Panc1 (cell line): ENCODE data around the gene KAZN. TPM values are rescaled to one million over a fixed set of nuclear protein-coding genes. Genes with fewer than 3 reads are reported as not detected.
A peak's percentile ranks its signal among the peaks of the same experiment; 100 is the strongest.

Experiments used
- ATAC-seq: fragments of 200-7000 bp; cut with Tn5 transposase; 2 replicates; pipeline ENCODE4 v1.9.1; 2020; ENCODE audit warnings: mild to moderate bottlenecking, moderate library complexity
- BruUV-seq: library from RNA; stranded (reverse); fragments of 400-500 nt; replicated peaks from 2 replicates; lab custom pipeline; 2021; lab: Mats Ljungman, UMichigan
- CTCF ChIA-PET: fragments of 300-600 bp; sonication (Branson Sonifier 250); formaldehyde crosslinking; loops from one replicate; lab custom pipeline; 2022; ENCODE audit warnings: antibody characterized with exemption; lab: Charles Lee
- POLR2A ChIA-PET: fragments of 300-600 bp; sonication (Branson Sonifier 250); formaldehyde crosslinking; loops from one replicate; lab custom pipeline; 2022; ENCODE audit warnings: antibody characterized with exemption; lab: Charles Lee
- DNase-seq: peaks from one replicate; pipeline ENCODE4 v3.0.0-alpha.2; 2010; ENCODE audit warnings: low read depth, low spot score
- H3K27ac ChIP-seq: 2 replicates; pipeline ENCODE4 v1.5.1; 2011; ENCODE audit warnings: mild to moderate bottlenecking, low read length, inconsistent platforms
- H3K27me3 ChIP-seq: fragments of 200-500 bp; sonication (Bioruptor generic); 2 replicates; pipeline ENCODE4 v1.6.0; 2014; ENCODE audit warnings: low read length, inconsistent platforms; ENCODE audit not compliant: control insufficient read depth, insufficient read depth
- H3K36me3 ChIP-seq: fragments of 200-500 bp; sonication (Bioruptor generic); 2 replicates; pipeline ENCODE4 v1.5.1; 2014; ENCODE audit warnings: inconsistent platforms, mild to moderate bottlenecking, low read length, moderate library complexity; ENCODE audit not compliant: control insufficient read depth, insufficient read depth
- H3K4me1 ChIP-seq: 2 replicates; pipeline ENCODE4 v1.5.1; 2011; ENCODE audit warnings: inconsistent platforms, mild to moderate bottlenecking, low read length, moderate library complexity; ENCODE audit not compliant: control insufficient read depth, insufficient read depth
- H3K4me3 ChIP-seq, 2 experiments: 2 replicates each; pipeline ENCODE4 v1.5.1; 2011 to 2012; ENCODE audit warnings: low read depth in 2 of 2, low read length in 2 of 2, mild to moderate bottlenecking in 2 of 2, inconsistent platforms in 1 of 2, moderate library complexity in 1 of 2
- H3K9me3 ChIP-seq: fragments of 200-500 bp; sonication (Bioruptor generic); 2 replicates; pipeline ENCODE4 v1.5.1; 2014; ENCODE audit warnings: low read depth, mild to moderate bottlenecking, inconsistent platforms, low read length, moderate library complexity; ENCODE audit not compliant: control insufficient read depth, insufficient read depth
- CTCF ChIP-seq: fragments of 450-650 bp; IDR thresholded peaks from 2 replicates; pipeline ENCODE4 v1.5.1; 2017; ENCODE audit warnings: mild to moderate bottlenecking
- POLR2AphosphoS5 ChIP-seq: IDR thresholded peaks from 2 replicates; pipeline ENCODE4 v1.6.1; 2012; ENCODE audit warnings: mild to moderate bottlenecking, low read depth, low read length, moderate library complexity
- REST ChIP-seq, 2 experiments: IDR thresholded peaks; 2 replicates each; pipeline ENCODE4 v1.6.1; 2011 to 2012; ENCODE audit warnings: low read depth in 2 of 2, control low read depth in 1 of 2, low read length in 1 of 2, mild to moderate bottlenecking in 1 of 2, moderate library complexity in 1 of 2; ENCODE audit not compliant: insufficient read depth in 1 of 2
- SIN3A ChIP-seq: IDR thresholded peaks from 2 replicates; pipeline ENCODE4 v1.6.1; 2012; ENCODE audit warnings: low read depth, mild to moderate bottlenecking, low read length, moderate library complexity, borderline replicate concordance; ENCODE audit not compliant: insufficient read depth
- TCF7L2 ChIP-seq: IDR thresholded peaks from 2 replicates; pipeline ENCODE4 v1.6.1; 2011; ENCODE audit warnings: mild to moderate bottlenecking, low read depth, low read length, inconsistent platforms
- in situ Hi-C: cut with HindIII; loops from 2 replicates; pipeline ENCODE4 v1.10.0; 2016; ENCODE audit warnings: low sequenced_read_pairs, low pct_unique_long_range_greater_than_20kb
- intact Hi-C: fragments of 100-400 bp; cut with micrococcal nuclease; formaldehyde crosslinking; loops from one replicate; pipeline ENCODE4 v1.10.0; 2022; ENCODE audit not compliant: unreplicated experiment
- total RNA-seq: library from RNA; stranded (reverse); gene quantifications from one replicate; pipeline ENCODE4 v1.2.1, GENCODE V29; 2021; ENCODE audit not compliant: unreplicated experiment

The KAZN gene
- total RNA-seq, 1 experiment from 2014 or later, result 6.6 TPM

GRCh38 chr1:15137809-15138208, 539.3 kb downstream of the KAZN start:
- H3K4me3 ChIP-seq, result no peak overlapping the region
- ChIA-PET POLR2A (no interaction called here), CTCF (no interaction called here)
- no peaks in the 10 kb centered on the region for H3K4me1 ChIP-seq
- BruUV-seq, result no TSS peak
- ATAC-seq, result no peak
- intact Hi-C loops (no loop called here), in situ Hi-C loops (loop anchor here (5.0 kb wide), 1 partner anchor 144 kb away; no protein-coding TSS in a partner anchor)
- H3K9me3 ChIP-seq, result no peaks in the 10 kb centered on the region
- no peaks in the 10 kb centered on the region for H3K27me3 ChIP-seq
- TF ChIP-seq SIN3A (no peak), CTCF (no peak), TCF7L2 (no peak), POLR2AphosphoS5 (no peak), REST (IDR thresholded peaks at IDR 0.05; ENCODE audit: insufficient read depth in 1 of 2, low read depth in 2 of 2, low read length in 1 of 2) (no peak)
- H3K27ac ChIP-seq, result no peak overlapping the region
- no peak for DNase-seq
- no peaks in the 10 kb centered on the region for H3K36me3 ChIP-seq

- no peak for TF ChIP-seq REST (IDR thresholded peaks at IDR 0.05; ENCODE audit: insufficient read depth in 1 of 2, low read depth in 2 of 2, low read length in 1 of 2)
- TF ChIP-seq SIN3A, result no peak
- TF ChIP-seq CTCF, result no peak
- TF ChIP-seq POLR2AphosphoS5, result no peak
- 0 out of 2 replicates have a peak, but pooled peaks have one; percentile 46 for TF ChIP-seq TCF7L2
- H3K4me1 ChIP-seq, result no peaks in the 10 kb centered on the region
- H3K27ac ChIP-seq, result no peak overlapping the region
- no TSS peak for BruUV-seq
- DNase-seq, result no peak
- in situ Hi-C loops, result loop anchor here (5.0 kb wide), 1 partner anchor 142 kb away; no protein-coding TSS in a partner anchor
- intact Hi-C loops, result no loop called here
- no peak overlapping the region for H3K4me3 ChIP-seq
- peak; percentile 81 for ATAC-seq
- H3K27me3 ChIP-seq, result no peaks in the 10 kb centered on the region
- POLR2A ChIA-PET, result no interaction called here
- CTCF ChIA-PET, result interaction anchor here (0.7 to 1.2 kb wide), 2 partner anchors 11 to 14 kb away, joined by 3 to 7 read pairs; no protein-coding TSS in a partner anchor
- H3K36me3 ChIP-seq, result no peaks in the 10 kb centered on the region
- no peaks in the 10 kb centered on the region for H3K9me3 ChIP-seq
These were observed 541.3 kb downstream of the KAZN start for GRCh38 chr1:15139654-15140350.
